Activated naive CD4-positive, alpha-beta T cell treated with anti-CD3 and anti-CD28 coated beads, Interleukin-2, amount 50 U/mL, for 72 hours (primary cell): ENCODE results near the gene ISYNA1. TPM values are rescaled to one million over a fixed set of nuclear protein-coding genes. Genes with fewer than 3 reads are reported as not detected.

Experiments used
- ATAC-seq, 2 donors: fragments of 150-1000 bp; cut with Tn5 transposase; 2 replicates each; pipeline ENCODE4 v1.10.0; 2021; ENCODE audit warnings: mild to moderate bottlenecking in 2 of 2, moderate library complexity in 2 of 2
- DNase-seq, 2 donors: peaks; one replicate each; pipeline ENCODE4 v3.0.0; 2021 to 2022; ENCODE audit warnings: low spot score in 2 of 2
- H3K27ac Mint-ChIP-seq, 2 donors: one replicate each; pipeline ENCODE4 v1.8.0; 2022; ENCODE audit warnings: mild to moderate bottlenecking in 2 of 2, mixed read lengths in 2 of 2
- H3K36me3 Mint-ChIP-seq, 2 donors: one replicate each; pipeline ENCODE4 v1.8.0; 2022; ENCODE audit warnings: mixed read lengths in 2 of 2
- H3K9me3 Mint-ChIP-seq, 2 donors: one replicate each; pipeline ENCODE4 v1.8.0; 2022; ENCODE audit warnings: mixed read lengths in 2 of 2
- total RNA-seq, 2 donors: library from RNA; stranded (reverse); gene quantifications; one replicate each; pipeline ENCODE4 v1.2.3, GENCODE V29; 2022

ISYNA1 gene
- total RNA-seq, 2 donors from 2014 or later, result 19.7 to 30.8 TPM

DNA sequence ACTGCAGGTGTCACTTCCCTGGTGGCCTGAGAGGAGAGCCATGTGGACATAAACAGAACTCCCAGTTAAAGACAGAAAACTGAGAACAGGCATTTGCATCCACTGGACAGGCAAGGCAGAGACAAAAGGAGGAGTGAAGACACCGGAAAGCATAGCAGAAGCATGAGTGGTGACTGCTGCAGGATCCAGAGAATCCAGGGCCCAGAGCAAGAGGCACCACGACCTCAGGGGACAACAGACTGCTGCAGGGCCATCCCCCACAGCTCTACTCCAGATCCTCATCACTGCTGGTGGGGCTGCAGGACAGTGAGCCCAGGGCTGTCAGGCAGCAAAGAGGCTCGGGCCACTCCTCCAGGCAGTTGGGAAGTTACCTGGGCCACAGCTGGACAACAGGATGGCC, 14.5 kb upstream of the ISYNA1 start:
- DNase-seq, result no peak
- H3K36me3 Mint-ChIP-seq, result no peaks in the 10 kb centered on the region
- no peaks in the 10 kb centered on the region for H3K9me3 Mint-ChIP-seq
- ATAC-seq, result no peak
- H3K27ac Mint-ChIP-seq, result peak overlapping the region in 1 of 2 donors; percentile 89

DNA sequence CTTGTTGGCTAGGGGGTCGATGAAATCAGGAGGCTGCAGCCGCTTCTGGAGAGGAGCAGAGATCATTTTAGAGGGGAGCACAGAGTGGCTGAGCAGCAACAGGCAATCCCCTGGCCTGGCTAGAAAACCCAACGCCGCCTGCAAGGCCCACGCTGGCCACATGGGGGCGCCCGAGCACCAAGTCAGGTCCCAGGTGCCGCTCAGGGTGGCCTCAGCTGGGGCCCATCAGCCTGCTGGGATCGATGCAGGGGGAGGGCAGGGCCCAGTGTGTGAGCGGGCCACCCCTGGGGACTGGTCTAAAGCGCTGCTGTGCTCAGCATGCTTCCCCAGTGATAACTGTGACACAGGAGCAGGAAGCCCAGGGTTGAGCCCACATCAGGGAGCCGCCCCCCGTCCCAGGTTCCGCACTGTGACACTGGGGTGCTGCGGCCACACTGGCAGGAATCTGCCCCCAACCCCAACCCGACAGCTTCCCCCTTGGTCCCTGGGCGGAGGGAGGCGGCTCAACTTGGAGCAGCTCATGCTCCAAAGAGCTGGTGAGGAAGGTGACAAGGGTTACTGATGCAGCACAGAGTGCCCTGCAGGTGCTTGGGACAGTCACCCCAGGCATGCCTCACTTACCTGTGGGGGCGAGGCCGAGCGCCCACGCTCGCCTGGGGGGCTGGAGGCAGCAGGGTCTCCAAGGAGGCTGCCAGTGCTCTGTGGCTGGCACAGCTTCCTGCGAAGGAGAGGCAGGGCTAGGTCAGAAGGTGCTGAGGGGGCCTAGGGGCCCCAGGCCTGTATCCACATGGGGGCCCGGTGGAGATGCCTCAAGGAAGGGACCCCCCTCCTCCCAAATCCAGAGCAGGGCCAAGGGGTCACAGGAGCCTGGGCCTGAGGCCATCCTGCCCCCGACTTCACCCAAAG, 13.3 kb upstream of the ISYNA1 start:
- Mint-ChIP-seq H3K36me3 (no peaks in the 10 kb centered on the region), H3K9me3 (no peaks in the 10 kb centered on the region), H3K27ac (peak overlapping the region in 1 of 2 donors; percentile 87)
- peak; percentile 82 to 85 for ATAC-seq
- DNase-seq, result peak; percentile 84 to 98

DNA sequence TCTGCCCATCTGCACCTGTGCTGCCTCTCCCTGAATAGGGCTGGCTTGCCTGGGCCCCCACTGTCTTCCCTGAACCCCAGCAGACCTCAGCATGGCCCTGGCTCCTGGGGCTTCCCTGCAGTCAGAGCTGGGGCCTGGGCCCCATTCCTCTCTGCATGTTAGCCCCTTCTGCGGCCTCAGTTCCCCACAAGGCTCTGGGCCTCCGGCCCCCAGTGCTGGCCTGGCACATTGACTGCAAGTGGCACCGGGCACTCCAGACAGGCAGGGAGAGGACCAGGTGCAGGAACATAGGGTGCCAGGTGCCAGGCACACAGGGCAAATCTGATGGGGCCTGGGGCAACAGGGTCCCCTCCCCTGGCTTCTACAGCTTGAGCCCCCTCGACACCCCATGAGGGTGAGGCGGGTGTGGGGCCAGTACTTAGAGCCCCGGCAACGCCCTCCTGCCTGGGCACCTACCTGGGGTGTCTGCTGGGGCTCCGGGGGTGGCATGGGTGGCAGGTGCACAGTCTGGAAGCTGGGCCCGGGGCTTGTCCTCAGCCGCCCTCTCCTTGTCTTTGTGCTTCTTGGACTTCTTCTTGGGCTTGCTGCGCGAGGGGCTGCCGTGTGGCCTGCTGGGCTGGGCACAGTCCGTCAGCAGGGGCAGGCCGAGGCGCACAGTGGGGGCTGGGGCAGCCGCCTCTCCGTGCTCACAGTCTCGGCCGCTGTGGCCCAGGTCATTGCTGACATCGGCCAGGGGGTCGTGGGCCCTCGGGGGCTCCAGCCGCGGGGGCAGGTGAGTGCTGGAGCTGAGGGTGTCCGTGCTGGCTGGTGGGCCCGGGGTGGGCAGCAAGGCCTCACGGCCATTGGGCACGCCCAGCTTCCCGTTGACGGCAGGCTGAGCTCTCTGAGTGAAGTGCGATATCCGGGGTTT, 12.3 kb upstream of the ISYNA1 start:
- Mint-ChIP-seq H3K9me3 (no peaks in the 10 kb centered on the region), H3K27ac (peak overlapping the region in 1 of 2 donors; percentile 87)
- ATAC-seq, result peak in 1 of 2 donors; percentile 16

DNA sequence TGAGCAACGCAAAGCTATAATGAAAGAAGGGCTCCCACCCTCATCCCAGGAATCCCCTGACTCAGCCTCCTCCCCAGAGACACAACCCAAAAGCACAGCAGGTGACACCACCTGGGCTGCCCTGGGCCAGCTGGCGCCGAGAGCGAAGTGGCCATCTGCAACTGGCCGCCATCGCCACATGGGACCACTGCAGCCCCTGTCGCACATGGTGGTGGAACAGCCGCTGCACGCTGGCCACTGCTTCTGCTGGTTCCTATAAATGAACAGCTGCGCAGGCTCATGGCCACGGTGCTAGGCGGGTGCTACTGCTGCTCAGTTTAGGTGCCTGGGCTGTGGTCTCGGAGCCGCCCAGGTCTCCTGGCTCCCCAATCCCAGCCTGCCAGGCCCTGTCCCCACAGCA, 11.6 kb upstream of the ISYNA1 start:
- Mint-ChIP-seq H3K36me3 (no peaks in the 10 kb centered on the region), H3K9me3 (no peaks in the 10 kb centered on the region), H3K27ac (no peak overlapping the region)
- ATAC-seq (no peak), DNase-seq (no peak)

More for the DNA sequence above, 12.3 kb upstream of the ISYNA1 start:
- no peaks in the 10 kb centered on the region for H3K36me3 Mint-ChIP-seq
- no peak for DNase-seq

DNA sequence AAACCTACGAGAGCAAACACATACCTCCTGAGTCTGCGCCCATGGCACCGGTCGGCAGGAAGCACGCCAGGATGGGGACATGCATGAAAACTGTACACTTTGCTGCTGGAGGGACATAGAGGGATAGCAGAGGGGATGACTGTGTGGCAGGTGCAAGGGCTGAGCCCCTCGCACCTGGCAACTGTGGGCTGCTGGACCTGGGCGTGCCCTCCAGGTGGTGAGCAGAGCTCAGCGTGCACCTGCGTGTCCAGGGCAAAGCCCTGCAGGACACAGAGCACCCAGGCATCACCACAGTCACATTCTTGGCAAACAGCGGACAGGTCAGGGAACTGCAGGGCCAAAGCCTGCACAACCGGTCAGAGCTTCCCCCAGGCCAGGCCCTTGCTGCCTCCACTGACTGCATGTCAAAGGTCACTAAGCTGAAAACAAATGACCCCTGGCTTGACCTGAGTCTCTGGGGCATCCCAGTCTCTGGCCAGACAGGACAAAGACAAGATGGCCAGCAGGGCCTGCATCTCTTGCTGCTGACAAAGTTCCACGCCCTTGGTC, 9.0 kb upstream of the ISYNA1 start:
- DNase-seq (no peak), ATAC-seq (no peak)
- Mint-ChIP-seq H3K9me3 (peaks cover 5 to 6% of the 10 kb centered on the region in 2 donors), H3K27ac (peak overlapping the region in 1 of 2 donors; percentile 15), H3K36me3 (peaks cover 0 to 10% of the 10 kb centered on the region in 2 donors)

DNA sequence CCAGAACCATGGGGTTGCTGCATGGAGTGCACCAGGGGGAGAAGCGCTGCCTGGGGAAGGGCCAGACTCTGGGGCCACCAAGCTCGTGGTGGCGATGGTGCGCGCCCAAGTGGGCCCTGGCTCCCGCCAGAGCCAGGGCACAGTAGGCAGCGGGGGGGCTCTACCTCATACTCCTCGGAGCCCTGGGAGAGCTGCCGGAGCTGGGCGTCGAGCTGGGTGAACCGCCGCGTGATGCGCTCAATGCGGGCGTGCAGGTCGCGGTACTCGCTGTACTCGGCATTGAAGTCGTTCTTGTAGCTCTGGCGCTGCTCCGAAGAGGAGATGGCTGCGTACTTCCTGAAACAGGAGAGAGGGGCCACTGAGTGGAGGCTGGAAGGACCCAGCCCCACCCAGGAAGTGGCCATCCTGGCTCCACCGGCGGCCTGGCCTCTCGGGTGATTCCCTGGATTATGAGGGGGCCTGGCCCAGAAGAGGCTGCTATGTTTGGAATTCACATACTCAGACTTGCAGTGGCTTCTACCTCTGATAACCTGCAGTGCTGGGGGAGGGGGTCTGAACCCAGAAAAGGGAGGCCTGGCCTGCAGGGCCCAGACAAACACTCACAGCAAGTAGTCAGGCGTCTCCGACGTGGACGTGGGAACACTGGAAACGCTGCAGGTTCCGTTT, 8.3 kb upstream of the ISYNA1 start:
- H3K36me3 Mint-ChIP-seq, result peaks cover 0 to 10% of the 10 kb centered on the region in 2 donors
- DNase-seq (no peak), ATAC-seq (no peak)
- peaks cover 5 to 6% of the 10 kb centered on the region in 2 donors for H3K9me3 Mint-ChIP-seq
- H3K27ac Mint-ChIP-seq, result peak overlapping the region in 1 of 2 donors; percentile 15

DNA sequence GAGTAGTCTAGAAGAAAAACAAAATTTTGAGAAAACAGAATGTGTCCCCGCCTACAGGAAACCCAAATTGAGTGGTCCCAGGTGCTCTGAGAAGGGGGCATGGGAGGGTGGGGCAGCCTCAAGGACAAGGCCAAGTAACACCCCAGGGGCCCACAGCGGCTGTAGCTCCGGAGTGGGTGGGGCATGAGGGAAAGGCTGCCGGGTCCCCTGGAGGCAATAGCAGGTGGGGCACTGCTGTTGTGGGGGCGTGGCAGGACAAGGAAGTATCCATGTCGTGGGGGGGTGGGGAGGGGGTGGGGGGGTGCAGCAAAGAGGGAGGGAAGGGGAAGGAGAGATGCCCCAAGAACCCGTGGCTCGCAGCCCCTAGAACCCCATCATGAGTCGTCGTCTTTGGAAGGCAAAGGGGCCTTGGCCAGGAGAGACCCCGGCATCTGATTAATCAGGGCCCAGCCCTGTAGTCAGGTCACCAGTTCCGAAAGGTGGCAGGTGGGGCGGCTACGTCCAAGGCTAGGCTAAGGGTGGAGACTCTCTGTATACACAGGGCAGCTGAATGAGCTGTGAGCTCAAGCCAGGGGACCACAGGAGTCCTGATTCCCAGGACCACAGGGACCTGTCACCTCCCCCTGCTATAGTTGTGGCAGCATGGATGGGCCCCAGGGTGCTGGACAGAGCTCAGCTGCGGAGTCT, 7.5 kb upstream of the ISYNA1 start:
- peaks cover 5 to 6% of the 10 kb centered on the region in 2 donors for H3K9me3 Mint-ChIP-seq
- DNase-seq (no peak), ATAC-seq (no peak)
- H3K36me3 Mint-ChIP-seq, result peaks cover 0 to 10% of the 10 kb centered on the region in 2 donors
- H3K27ac Mint-ChIP-seq, result no peak overlapping the region

DNA sequence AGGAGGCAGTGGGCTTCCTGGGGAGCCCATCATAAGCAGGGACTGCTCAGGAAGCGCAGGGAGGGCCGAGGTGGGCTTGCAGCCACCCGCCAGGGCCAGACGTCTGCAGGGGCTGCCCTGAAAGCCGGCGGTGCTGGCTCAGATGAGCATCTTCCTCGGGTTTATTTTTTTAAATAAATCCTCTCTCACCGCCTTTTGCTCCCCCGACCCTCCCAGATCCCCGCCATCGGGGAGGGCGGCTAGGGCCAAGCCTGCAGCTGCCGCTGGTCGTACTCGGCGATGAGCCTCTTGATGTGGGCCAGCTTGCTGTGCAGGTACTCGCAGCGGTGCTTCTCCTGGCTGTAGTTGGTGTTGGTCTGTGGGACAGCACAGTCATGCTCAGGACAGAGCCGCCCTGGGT, 6.6 kb upstream of the ISYNA1 start:
- Mint-ChIP-seq H3K9me3 (peaks cover 5 to 6% of the 10 kb centered on the region in 2 donors), H3K36me3 (peaks cover 0 to 10% of the 10 kb centered on the region in 2 donors)
- DNase-seq, result no peak

DNA sequence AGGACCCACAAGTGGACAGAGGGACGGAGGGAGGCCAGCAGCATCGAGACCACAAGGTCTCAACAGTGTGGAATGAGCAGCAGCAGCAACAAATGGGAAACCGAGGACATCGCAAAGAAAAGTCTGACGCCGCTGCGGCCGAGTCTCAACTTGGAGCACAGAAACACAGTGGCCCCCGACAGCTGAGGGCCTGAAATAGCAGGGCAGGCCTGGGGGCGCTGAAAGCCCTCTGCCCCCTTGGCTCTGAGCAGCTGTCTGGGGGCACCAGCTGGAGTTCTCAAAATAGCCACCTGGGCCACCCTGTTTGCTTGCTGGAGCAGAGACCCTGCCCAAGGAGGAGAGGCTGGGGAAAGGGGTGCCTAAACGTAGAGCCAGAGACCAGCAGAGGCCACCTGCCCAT, 5.9 kb upstream of the ISYNA1 start:
- H3K27ac Mint-ChIP-seq, result no peak overlapping the region

More for the DNA sequence above, 6.6 kb upstream of the ISYNA1 start:
- H3K27ac Mint-ChIP-seq, result no peak overlapping the region
- no peak for ATAC-seq

DNA sequence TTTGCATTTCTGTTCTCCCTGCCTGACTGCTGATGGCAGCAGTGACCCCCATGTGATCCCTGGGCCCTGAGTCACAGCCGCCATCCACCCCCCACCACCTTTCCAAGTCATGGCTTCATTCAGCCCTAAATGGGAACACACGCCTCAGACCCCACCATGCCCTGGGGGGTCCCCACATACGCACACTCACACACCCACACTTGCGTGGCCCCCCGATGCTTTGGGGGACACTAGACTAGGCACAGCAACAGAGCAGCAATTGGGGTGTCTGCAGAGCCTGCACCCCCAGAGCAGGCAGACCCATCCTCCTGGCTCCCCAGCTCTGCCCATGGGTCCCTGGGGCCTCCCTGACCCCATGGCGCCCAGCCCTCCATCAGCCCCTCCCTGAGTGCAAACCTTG, 5.5 kb upstream of the ISYNA1 start:
- peaks cover 5 to 6% of the 10 kb centered on the region in 2 donors for H3K9me3 Mint-ChIP-seq
- ATAC-seq (no peak), DNase-seq (no peak)
- H3K27ac Mint-ChIP-seq, result no peak overlapping the region
- H3K36me3 Mint-ChIP-seq, result peaks cover 0 to 10% of the 10 kb centered on the region in 2 donors

More for the DNA sequence above, 5.9 kb upstream of the ISYNA1 start:
- peaks cover 5 to 6% of the 10 kb centered on the region in 2 donors for H3K9me3 Mint-ChIP-seq
- ATAC-seq, result no peak
- peaks cover 0 to 10% of the 10 kb centered on the region in 2 donors for H3K36me3 Mint-ChIP-seq
- DNase-seq, result no peak

DNA sequence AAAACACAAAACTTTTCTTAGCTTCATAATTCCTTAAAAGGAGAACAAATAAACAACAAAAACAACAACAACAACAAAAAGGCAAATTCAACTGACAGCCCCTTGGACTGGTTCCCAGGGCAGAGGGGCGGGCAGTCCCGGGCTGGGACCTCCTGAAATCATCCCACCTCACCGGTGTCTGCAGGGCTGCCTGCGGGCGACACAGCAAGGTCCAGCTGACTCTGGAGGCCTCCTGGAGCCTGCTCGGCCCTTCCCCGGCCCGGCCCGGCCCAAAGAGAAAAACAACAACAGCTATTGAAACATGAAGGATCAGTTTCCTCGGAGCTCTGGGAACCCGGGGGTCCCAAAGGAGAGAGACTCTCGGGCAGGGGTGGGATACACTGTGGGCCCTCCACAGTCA, 5.0 kb upstream of the ISYNA1 start:
- Mint-ChIP-seq H3K27ac (peak overlapping the region in 1 of 2 donors; percentile 22), H3K9me3 (peaks cover 5 to 6% of the 10 kb centered on the region in 2 donors)
- no peak for ATAC-seq

DNA sequence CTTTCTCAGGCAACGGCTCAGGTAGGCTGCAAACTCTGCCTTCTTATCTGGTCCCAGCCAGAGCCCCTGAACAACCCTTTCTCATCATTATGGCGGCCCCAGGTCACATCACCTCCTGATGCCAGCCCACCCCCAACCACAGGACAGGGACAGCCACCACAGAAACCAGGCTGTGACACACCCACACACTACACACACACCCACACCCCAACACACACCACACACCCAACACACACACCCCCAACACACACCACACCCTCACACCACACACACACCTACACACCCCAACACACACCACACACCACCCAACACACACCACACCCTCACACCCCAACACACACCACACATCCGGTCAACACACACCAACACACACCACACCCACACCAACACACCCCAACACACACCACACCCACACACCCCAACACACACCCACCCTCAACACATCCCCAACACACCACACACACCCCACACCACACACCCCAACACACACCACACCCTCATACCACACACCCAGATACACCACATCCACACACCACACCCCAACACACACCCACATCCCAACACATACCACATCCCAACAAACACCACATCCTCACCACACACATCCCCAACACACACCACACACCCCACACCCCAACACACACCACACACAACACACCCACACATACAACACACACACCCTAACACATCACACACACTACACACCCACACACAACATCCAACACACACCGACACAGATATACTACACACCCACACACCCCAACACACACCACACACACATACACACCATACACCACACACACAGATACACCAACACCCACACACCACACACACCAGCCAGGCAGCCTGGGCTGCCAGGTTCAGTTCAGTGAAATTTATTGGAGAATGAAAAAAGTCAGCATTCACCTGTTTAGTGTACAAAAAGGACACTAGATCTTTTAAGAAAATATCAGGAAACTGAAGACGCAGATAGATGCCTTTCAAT, 4.2 kb upstream of the ISYNA1 start:
- peaks cover 0 to 10% of the 10 kb centered on the region in 2 donors for H3K36me3 Mint-ChIP-seq
- peaks cover 5 to 6% of the 10 kb centered on the region in 2 donors for H3K9me3 Mint-ChIP-seq
- DNase-seq, result no peak
- no peak for ATAC-seq
- peak overlapping the region; percentile 46 to 92 for H3K27ac Mint-ChIP-seq

More for the DNA sequence above, 5.0 kb upstream of the ISYNA1 start:
- no peak for DNase-seq
- peaks cover 0 to 10% of the 10 kb centered on the region in 2 donors for H3K36me3 Mint-ChIP-seq

DNA sequence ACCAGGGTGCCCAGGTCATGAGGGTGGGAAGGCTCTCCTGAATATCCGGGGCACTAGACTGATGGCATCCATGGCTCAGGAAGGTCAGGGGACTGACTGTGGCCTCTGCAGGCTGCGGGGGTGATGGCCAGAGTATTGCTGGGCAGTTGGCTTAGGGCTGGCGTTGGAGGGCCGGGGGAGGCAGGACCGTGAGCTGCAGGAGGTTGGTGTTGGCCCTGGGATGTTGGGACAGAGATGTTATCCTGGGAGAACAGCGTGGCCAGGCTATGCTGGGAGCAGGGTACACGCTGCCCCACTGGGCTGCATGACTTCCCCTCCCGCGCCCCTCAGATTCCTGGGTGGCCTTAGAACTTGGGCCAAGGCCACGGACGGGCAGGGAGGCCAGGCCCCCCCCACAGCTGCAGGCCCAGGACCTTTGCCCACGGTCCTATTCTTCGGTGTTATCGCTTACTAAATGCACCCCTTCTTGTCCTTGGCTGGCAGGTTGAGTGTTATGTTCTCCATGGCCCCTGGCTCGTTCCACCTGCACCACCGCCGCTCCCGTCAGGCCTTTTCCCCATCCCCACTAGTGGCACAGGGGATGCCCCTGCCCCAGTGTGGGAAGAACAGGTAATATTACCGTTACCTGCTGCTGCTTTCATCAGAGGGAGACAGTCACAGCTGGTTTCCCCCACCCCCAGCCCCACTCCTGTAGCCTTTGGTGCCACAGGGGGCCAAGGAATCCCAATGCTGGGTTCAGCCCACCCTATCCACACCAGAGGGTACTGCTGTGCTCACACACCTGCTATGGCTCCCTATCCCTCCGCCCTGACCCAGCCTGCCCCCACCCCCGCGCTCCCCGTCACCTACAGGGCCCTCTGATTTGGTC, 3.2 kb upstream of the ISYNA1 start:
- peak overlapping the region; percentile 46 to 88 for H3K27ac Mint-ChIP-seq
- ATAC-seq, result no peak
- DNase-seq, result no peak
- peaks cover 0 to 10% of the 10 kb centered on the region in 2 donors for H3K36me3 Mint-ChIP-seq
- H3K9me3 Mint-ChIP-seq, result peaks cover 5 to 6% of the 10 kb centered on the region in 2 donors

DNA sequence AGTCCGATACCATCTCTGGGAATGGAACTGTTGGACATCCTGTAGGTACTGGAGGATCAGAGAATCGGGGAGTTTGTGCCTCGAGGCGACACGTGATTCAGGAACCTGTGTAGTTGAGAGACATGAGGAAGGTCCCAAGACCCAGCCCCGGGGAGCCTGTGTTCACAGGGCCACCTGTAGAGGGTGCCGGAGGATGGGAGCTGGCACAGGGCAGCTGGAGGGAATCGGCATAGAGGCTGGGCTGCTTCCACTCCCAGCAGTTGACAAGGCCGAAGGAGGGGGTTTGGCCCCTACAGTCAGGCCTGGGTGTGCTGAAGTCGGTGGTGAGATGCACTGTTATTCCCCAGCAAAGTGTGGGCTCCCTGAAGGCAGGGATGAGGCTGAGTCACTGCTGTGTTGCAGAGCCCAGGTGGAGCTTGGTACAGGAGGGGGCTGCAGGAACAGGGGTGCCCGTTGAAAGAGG, 2.5 kb upstream of the ISYNA1 start:
- ATAC-seq, result peak; percentile 19 to 34
- peak in 1 of 2 donors; percentile 56 for DNase-seq
- Mint-ChIP-seq H3K27ac (peak overlapping the region in 1 of 2 donors; percentile 51), H3K9me3 (peaks cover 5 to 6% of the 10 kb centered on the region in 2 donors), H3K36me3 (peaks cover 0 to 10% of the 10 kb centered on the region in 2 donors)
